GM21390 (cell line): ENCODE data around the gene PLAA.
"Not testable (repeated sequence)": the region's sequence is repeated elsewhere in the genome, so short reads cannot be mapped to it uniquely, and the experiment has no call there.

ENCODE experiments used
- ATAC-seq: cut with Tn5 transposase; IDR thresholded peaks from one replicate; pipeline ENCODE4 v1.9.1; 2021; ENCODE audit not compliant: unreplicated experiment

Gene PLAA

GRCh38 chr9:26937816-26938371, 9.1 kb downstream of the PLAA start:
- no peak for ATAC-seq

DNA sequence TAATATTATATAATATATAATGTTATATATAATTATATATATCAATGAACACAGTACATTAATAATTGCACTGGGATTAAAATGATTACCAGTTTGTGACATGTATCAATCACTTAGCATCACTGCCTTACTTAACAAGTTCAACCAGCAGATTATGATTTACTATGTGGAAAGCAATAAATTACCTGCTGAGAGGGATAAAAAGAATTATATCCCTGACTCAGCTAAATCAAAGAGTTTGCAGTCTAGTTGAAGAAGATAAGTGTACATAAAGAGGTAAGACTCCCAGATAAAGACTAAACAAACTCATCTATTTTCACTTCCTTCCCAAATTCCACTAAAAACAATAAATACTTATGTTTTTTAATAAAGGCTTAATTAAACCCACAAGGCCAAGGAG, 11.2 kb downstream of the PLAA start:
- ATAC-seq: no peak

GRCh38 chr9:26928902-26929495, 18.0 kb downstream of the PLAA start:
- ATAC-seq: no peak

- no peak for ATAC-seq
Observed at GRCh38 chr9:26925609-26926008, 21.4 kb downstream of the PLAA start.

- ATAC-seq: no peak
Observed at GRCh38 chr9:26919698-26920097, 27.3 kb downstream of the PLAA start.

DNA sequence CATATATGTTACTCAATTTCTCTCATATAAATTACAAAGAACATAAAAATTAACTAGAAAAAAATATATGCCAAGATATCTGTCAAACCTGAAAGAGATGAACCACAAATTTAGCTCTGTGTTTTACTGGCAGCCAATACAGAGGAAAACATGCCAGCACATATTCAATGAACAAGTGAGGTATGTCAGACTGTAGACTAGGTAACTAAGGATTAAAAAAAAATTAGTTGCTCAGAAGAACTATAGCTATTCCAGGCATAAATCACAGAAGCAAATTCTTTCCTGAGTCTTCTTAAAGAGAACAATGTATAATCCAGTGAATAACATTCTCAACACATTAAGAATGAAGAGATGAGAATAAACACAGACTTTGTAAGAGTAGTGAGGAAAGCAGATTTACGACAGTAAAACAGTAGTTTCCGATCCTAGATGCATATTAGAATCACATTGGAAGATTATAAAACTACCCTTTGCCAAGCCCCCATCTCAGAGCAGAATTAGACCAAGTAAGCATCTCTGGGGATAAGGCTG, 33.8 kb downstream of the PLAA start:
- no peak for ATAC-seq

GRCh38 chr9:26904671-26905070, 42.4 kb downstream of the PLAA start:
- ATAC-seq: no peak

- no peak for ATAC-seq
Observed at GRCh38 chr9:26904070-26904469, 43.0 kb downstream of the PLAA start.

DNA sequence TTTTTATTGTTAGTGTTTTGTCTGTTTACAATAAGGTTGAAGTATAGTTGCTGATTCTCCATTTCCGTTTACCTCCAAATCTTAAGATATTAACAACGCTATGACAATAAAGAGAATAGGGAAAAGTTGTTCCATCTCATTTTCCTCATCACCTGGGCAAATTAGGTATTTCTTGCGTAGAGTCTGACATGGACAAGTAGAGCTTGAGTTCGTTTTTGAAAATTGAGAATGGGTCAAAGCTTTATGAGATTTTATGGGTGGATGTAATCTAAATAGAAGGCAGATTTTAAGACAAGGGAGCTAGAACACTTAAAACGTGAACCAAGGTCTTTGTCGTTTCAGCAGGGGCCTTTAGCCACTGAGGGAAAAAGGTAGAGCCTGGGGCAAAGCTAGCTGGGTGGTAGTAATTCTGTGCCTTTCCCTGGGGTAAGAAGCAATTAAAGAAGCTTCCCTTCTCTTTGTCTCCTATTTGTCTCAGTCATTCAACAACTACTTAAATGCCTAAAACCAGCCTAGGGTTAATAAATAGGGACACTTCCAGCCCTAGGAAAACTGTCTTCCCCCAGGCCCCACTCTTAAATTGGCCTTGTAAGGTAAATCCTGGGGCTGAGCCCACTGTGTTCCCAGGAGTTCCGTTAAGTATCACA, 53.9 kb downstream of the PLAA start:
- peak; percentile 1 for ATAC-seq

- ATAC-seq: peak; percentile 92
Observed at GRCh38 chr9:26892251-26893029, 54.6 kb downstream of the PLAA start, which contains the start of gene CAAP1. Gene CAAP1 (minus strand): TSS chr9:26892802. CDS start chr9:26892715, 87 bp downstream.

DNA sequence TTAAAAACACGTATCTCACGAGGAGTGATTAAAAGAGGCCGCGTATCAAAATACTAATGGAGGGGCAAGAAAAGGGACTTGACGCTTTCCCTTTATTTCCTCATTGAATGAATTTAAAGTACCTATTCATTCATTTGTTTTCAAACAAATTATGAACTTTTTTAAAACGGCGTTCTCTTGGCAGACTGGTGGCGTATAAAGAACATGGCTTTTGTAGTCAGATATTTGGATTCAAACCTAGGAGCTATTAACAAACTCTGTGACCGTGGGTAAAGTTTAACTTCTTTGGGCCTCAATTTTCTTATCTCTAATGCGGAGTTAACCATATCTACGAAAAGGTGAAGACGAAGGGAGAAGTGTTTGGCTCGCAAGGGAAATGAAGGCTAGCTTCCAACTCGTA, 55.3 kb downstream of the PLAA start:
- no peak for ATAC-seq

- no peak for ATAC-seq
Observed at GRCh38 chr9:26888271-26888670, 58.8 kb downstream of the PLAA start.

DNA sequence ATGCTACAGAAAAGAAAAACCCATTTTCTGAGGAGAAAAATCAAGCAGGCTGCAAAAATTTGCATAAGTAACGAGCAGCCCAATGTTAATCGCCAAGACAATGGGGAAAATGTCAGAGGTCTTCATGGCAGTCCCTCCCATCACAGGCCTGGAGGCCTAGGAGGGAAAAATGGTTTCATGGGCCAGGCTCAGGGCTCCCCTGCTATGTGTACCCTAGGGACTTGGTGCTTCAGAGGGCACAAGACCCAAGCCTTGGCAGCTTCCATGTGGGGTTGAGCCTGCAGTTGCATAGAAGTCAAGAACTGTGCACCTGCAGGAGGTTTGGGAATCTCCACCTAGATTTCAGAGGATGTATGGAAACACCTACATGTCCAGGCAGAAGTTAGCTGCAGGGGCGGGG, 64.9 kb downstream of the PLAA start:
- no peak for ATAC-seq

DNA sequence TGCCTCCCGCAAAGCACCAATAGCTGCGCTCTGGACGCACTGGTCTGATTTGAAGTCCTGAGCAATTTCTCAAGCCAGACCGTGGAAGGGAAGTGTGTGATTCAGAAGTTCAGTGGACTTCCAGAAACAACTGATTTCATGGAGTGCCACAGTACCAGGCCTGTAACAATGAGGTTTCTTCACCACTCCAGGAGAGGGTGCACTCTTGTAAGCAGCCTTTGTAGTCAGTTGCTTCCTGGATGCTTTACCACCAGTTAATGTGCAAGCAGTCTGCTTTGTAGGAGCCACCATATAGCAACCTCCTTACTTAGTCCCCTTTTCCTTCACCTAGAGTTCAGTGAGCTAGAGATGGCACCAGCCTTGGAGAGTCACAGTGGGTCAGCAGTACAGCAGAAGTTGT, 66.8 kb downstream of the PLAA start:
- no peak for ATAC-seq

DNA sequence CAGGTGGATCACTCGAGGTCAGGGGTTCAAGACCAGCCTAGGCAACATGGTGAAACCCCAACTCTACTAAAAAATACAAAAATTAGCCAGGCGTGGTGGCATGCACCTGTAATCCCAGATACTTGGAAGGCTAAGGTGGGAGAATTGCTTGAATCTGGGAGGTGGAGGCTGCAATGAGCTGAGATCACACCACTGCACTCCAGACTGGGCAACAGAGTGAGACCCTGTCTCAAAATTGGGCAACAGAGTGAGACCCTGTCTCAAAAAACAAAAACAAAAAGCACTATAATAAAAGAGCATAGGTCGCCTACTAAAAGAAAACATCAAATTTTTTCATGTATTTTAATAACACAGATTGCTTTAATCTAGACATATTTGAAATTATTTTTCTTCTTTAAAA, 71.9 kb downstream of the PLAA start:
- ATAC-seq: not testable (repeated sequence)

DNA sequence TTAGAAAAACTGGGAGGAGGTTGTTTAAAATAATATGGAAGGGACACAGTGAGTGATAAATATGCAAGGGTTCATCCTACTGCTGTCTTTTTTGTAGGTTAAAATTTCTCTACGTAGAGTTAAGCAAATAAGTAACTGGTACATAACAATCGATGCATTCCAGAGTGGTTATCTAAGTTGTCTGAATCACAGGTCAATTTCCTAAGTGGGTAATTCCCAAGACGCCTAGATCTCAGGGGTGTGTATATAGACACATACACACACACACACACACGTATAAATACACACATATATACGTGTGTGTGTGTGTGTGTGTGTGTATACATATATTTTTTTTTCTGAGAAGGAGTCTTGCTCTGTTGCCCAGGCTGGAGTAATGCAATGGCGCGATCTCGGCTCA, 76.8 kb downstream of the PLAA start:
- ATAC-seq: no peak

DNA sequence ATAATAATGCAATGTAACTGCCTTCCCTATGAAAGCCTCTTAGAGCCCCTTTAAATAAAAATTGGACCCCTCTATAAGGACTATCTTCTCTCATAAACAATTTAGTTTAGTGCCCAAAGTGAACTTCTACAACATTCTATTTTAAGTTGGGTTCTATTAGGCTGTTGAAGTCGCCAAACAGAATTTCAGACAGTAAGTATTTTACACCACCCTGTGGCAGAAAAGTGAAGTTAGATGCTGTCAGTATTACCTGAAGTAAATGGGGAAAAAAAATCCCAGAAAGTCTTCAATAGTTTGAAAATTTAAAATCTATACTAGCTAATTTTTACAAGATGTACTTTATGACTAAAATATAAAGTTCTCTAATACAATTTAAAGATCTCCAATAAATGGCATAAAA, 84.0 kb downstream of the PLAA start:
- ATAC-seq: no peak

- ATAC-seq: peak; percentile 72
Observed at GRCh38 chr9:26856413-26857032, 90.5 kb downstream of the PLAA start.
